Psoas muscle (tissue), 8 donors: ENCODE measurements around the gene DGKZ. TPM values are rescaled to one million over a fixed set of nuclear protein-coding genes. Genes with fewer than 3 reads are reported as not detected.

Source experiments
- ATAC-seq, 4 donors: fragments of 200-7000 bp; cut with Tn5 transposase; one replicate each; pipeline ENCODE4 v1.9.1; 2020; ENCODE audit warnings: moderate library complexity in 3 of 4, mild to moderate bottlenecking in 2 of 4
- DNase-seq, 2 donors: peaks; one replicate each; pipeline ENCODE4 v3.0.0-alpha.2; 2020
- H3K27ac ChIP-seq: fragments of 200-600 bp; one replicate; pipeline ENCODE4 v1.8.0; 2022
- H3K27me3 ChIP-seq, 3 donors: fragments of 200-600 bp in 1 of 3; one replicate each; pipeline versions ENCODE4 v1.6.1 to v1.8.0; 2013 to 2022; ENCODE audit warnings: low read length in 2 of 3, mild to moderate bottlenecking in 2 of 3, moderate library complexity in 1 of 3; ENCODE audit not compliant: insufficient read depth in 3 of 3
- H3K36me3 ChIP-seq, 2 donors: fragments of 200-600 bp in 1 of 2; one replicate each; pipeline versions ENCODE4 v1.6.1 to v1.8.0; 2013 to 2022; ENCODE audit warnings: low read depth in 1 of 2, mild to moderate bottlenecking in 1 of 2, moderate library complexity in 1 of 2; ENCODE audit not compliant: insufficient read depth in 1 of 2
- H3K4me1 ChIP-seq: fragments of 200-600 bp; one replicate; pipeline ENCODE4 v1.8.0; 2022
- H3K4me3 ChIP-seq: fragments of 200-600 bp; one replicate; pipeline ENCODE4 v1.8.0; 2022; ENCODE audit warnings: mild to moderate bottlenecking
- H3K9me3 ChIP-seq: fragments of 200-600 bp; one replicate; pipeline ENCODE4 v1.8.0; 2022
- CTCF ChIP-seq: fragments of 200-600 bp; IDR thresholded peaks from one replicate; pipeline ENCODE4 v1.8.0; 2022; ENCODE audit warnings: antibody characterized with exemption
- WGBS, 3 donors: extraction: QIAGEN DNeasy Blood & Tissue Kit; methylation state at CpG; one replicate each; pipeline versions ENCODE4 v1.1.6 to v1.1.7; 2013; 5-methylcytosine and 5-hydroxymethylcytosine counted together
- intact Hi-C, 2 donors: fragments of 100-400 bp; cut with DNase I; formaldehyde crosslinking; loops; one replicate each; pipeline versions ENCODE4 v1.11.0 to v1.14.2; 2022
- polyA plus RNA-seq, 3 donors: library from polyadenylated mRNA; stranded (reverse); fragments of 200-250 nt; gene quantifications; one replicate each; pipeline ENCODE4 v1.2.3, GENCODE V29; 2013
- total RNA-seq, 4 donors: library from RNA; stranded (reverse); fragmentation: NEBNext Ultra II Directional in 2 of 4; extraction: Animal tissue kit (Norgen Biotek cat#: 25700) in 2 of 4; gene quantifications; one replicate each; pipeline versions ENCODE4 v1.2.1 to v1.2.4, GENCODE V29; 2021 to 2023
- donor health status: healthy with polysubstance abuse.
- donor health status: DM: no; HTN: no; CAD: no; lungs with moderate emphysema.
- donor health status: Bipolar disorder and iron deficiency.
- donor health status: healthy.
- donor health status: DM: yes; HTN: yes; CAD: no.
- donor health status: DM: no; HTN: no; CAD: no.
- donor health status: DM: no; HTN: no; CAD: no.
- donor health status: DM: yes; HTN: yes; CAD: no.

DGKZ gene
- total and polyA plus RNA-seq, 7 donors = 57.7 to 138 (median 90.2) TPM

GRCh38 chr11:46386674-46387073 lies 39.4 kb downstream of the DGKZ start:
- ATAC-seq (no peak), DNase-seq (no peak)
- WGBS, 3 donors = 76 to 81% (median 80%) methylated on average over 4 of the region's 4 CpGs

GRCh38 chr11:46387456-46387855 lies 40.2 kb downstream of the DGKZ start:
- DNase-seq (no peak), ATAC-seq (no peak)
- no peak for TF ChIP-seq CTCF
- Histone ChIP-seq H3K27ac (no peak overlapping the region), H3K27me3 (peaks cover 0 to 64% (median 15%) of the 10 kb centered on the region in 3 donors), H3K4me1 (peaks cover 17% of the 10 kb centered on the region), H3K9me3 (no peaks in the 10 kb centered on the region), H3K36me3 (no peaks in the 10 kb centered on the region), H3K4me3 (no peak overlapping the region)
- intact Hi-C loops = no loop called here
- WGBS, 3 donors = 71 to 77% (median 76%) methylated on average over 5 of the region's 5 CpGs

More at GRCh38 chr11:46386674-46387073, 39.4 kb downstream of the DGKZ start:
- H3K9me3 ChIP-seq = no peaks in the 10 kb centered on the region
- intact Hi-C loops = no loop called here
- H3K4me3 ChIP-seq = no peak overlapping the region
- peaks cover 18% of the 10 kb centered on the region for H3K4me1 ChIP-seq
- TF ChIP-seq CTCF = no peak
- no peak overlapping the region for H3K27ac ChIP-seq
- peaks cover 0 to 66% (median 22%) of the 10 kb centered on the region in 3 donors for H3K27me3 ChIP-seq
- H3K36me3 ChIP-seq = no peaks in the 10 kb centered on the region

GRCh38 chr11:46387919-46388618 lies 40.8 kb downstream of the DGKZ start:
- Histone ChIP-seq H3K4me1 (peaks cover 21% of the 10 kb centered on the region), H3K36me3 (no peaks in the 10 kb centered on the region), H3K27ac (no peak overlapping the region), H3K4me3 (no peak overlapping the region), H3K27me3 (peaks cover 0 to 58% (median 14%) of the 10 kb centered on the region in 3 donors), H3K9me3 (no peaks in the 10 kb centered on the region)
- intact Hi-C loops = loop anchor here in 1 of 2 donors (2.0 kb wide), 1 partner anchor 149 kb away; no protein-coding TSS in a partner anchor
- ATAC-seq = no peak
- DNase-seq = no peak
- WGBS, 3 donors = 23 to 34% (median 28%) methylated on average over 24 of the region's 24 CpGs
- TF ChIP-seq CTCF = no peak

GRCh38 chr11:46388619-46389449 lies 41.6 kb downstream of the DGKZ start:
- TF ChIP-seq CTCF = no peak
- Histone ChIP-seq H3K4me1 (peaks cover 21% of the 10 kb centered on the region), H3K4me3 (peak overlapping the region; percentile 60), H3K27me3 (peaks cover 0 to 57% (median 14%) of the 10 kb centered on the region in 3 donors), H3K27ac (no peak overlapping the region), H3K36me3 (no peaks in the 10 kb centered on the region), H3K9me3 (no peaks in the 10 kb centered on the region)
- intact Hi-C loops = loop anchor here in 1 of 2 donors (2.0 kb wide), 1 partner anchor 148 kb away; no protein-coding TSS in a partner anchor
- ATAC-seq (no peak), DNase-seq (no peak)
- WGBS, 3 donors = 7 to 10% (median 8%) methylated on average over 21 of the region's 21 CpGs
